ENCODE results near the gene TMEM151B. TPM values are rescaled to one million over a fixed set of nuclear protein-coding genes. Genes with fewer than 3 reads are reported as not detected.
"Not testable (repeated sequence)": the region's sequence is repeated elsewhere in the genome, so short reads cannot be mapped to it uniquely, and the experiment has no call there.

TMEM151B gene
- total RNA-seq, 1 experiment from 2014 or later: 0.37 TPM

GRCh38 chr6:44304282-44305199 is 34.3 kb downstream of the TMEM151B start:
- peak; percentile 57 for DNase-seq (ENCODE audit: low spot score)

DNA sequence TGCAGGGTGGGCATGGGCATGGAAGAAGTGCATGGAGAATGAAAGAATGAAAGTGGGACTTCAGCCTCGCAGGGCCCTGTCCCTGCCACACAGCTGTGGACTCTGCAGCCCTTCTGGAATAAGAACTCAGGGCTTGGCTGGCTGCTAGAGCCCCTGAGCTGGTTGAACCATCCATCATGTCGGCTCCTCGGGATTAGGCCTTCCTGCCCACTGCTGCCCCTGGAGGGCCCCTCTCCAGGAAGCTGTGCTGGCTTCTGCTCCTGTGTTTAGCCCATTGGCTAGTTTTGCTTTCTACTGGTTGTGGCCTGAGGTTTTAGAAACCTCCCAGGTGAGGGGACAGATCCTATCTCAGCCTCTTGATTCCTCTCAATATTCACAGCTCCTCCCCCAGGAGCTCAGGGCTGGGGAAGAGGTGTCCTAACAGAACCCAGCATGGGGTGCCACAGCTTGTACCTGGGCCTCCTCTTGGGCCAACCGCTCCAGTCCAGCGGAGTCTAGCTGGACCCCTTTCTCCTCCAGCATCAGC is 35.0 kb downstream of the TMEM151B start:
- DNase-seq (ENCODE audit: low spot score): no peak

GRCh38 chr6:44306710-44307109 is 36.5 kb downstream of the TMEM151B start:
- no peak for DNase-seq (ENCODE audit: low spot score)

DNA sequence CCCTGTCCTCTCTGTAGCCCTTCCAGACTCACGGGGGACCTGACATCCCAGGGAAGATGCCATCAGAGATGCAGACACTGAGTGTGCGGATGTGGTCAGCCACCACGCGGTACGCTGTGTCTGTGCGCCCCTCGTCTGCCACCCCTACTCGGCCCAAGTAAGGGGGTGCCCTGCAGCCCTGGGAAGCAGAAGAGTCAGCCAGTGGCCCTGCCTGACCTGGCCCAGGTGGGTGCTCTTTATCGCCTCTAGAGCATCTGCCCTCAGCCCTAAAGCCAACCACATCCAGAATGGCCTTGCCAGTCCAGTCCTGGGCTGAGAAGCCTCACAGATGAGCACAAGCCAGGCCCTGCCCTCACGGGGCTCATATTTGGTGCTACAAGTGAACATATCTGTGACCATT is 37.0 kb downstream of the TMEM151B start:
- no peak for DNase-seq (ENCODE audit: low spot score)

DNA sequence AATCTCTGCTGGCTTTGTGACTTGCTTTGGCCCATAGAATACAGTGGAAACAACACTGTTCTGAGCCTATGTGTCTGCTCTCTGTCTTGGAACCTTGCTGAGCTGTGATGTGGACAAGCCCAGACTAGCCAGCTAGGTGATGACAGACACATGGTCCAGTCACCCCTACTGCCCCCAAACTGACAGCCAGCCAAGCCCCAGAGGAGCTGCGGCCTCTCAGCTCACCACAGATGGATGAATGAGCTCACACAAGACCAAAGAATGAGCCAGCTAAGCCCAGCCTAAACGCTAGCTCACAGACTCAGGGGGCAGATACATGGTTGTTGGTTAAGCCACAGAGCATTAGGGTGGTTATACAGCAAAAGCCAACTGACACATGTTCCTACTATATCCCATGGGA is 38.8 kb downstream of the TMEM151B start:
- DNase-seq (ENCODE audit: low spot score): no peak

- no peak for DNase-seq (ENCODE audit: low spot score)
Measured at GRCh38 chr6:44309631-44310030, 39.4 kb downstream of the TMEM151B start.

DNA sequence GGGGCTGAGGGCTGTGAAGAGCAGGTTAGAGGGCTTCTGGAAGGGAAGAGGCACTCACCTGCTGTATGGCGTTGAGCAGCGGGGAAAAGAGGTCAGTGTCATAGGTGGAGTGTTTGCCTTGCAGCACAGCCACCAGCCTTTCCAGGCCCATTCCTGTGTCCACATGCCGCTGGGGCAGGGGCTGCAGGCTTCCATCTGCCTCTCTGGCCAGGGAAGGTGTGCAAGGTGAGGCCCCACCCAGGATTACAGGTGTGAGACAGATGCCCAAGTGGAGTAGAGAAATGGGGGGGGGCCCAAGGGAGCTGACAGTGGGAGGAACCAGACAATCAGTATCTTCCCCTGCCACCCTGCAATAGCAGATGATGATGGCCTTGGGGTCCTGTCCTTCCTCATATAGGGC is 40.0 kb downstream of the TMEM151B start:
- no peak for DNase-seq (ENCODE audit: low spot score)

DNA sequence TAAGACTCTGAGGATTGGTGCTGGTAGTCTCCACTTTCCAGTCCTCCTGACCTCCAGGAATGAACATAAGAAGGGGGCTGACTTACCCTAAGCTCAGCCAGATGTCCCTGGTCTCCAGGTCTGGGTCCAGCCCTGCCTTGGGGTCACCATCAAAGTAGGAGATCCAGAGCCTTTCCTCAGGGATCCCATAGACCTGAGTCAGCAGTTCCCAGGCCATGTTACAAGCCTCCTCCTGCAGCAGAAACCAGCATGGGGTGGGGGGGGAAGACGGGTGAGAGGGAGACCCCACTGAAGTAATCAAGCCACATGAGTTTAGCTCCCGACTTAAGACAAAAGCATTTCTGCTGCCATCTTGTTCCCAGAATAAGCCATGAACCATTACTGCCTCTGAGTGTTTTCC is 41.1 kb downstream of the TMEM151B start:
- DNase-seq (ENCODE audit: low spot score): no peak

DNA sequence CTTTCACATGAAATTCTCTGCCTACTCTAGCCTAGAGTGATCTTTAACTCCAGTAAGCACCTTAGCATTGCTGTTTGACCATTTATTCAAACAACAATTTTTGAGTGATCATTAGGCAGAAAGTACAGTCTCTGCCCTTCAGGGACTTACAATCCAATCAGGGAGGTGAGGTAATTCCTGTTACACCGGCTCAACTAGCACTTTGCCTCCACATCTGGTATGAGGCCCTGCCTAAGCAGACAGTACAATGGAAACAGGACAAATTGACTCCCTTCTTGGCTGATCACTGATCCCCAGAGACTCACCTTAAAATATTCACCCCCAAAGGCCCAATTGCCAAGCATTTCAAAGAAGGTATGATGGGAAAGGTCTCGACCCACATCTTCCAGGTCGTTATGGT is 41.5 kb downstream of the TMEM151B start:
- DNase-seq (ENCODE audit: low spot score): no peak

DNA sequence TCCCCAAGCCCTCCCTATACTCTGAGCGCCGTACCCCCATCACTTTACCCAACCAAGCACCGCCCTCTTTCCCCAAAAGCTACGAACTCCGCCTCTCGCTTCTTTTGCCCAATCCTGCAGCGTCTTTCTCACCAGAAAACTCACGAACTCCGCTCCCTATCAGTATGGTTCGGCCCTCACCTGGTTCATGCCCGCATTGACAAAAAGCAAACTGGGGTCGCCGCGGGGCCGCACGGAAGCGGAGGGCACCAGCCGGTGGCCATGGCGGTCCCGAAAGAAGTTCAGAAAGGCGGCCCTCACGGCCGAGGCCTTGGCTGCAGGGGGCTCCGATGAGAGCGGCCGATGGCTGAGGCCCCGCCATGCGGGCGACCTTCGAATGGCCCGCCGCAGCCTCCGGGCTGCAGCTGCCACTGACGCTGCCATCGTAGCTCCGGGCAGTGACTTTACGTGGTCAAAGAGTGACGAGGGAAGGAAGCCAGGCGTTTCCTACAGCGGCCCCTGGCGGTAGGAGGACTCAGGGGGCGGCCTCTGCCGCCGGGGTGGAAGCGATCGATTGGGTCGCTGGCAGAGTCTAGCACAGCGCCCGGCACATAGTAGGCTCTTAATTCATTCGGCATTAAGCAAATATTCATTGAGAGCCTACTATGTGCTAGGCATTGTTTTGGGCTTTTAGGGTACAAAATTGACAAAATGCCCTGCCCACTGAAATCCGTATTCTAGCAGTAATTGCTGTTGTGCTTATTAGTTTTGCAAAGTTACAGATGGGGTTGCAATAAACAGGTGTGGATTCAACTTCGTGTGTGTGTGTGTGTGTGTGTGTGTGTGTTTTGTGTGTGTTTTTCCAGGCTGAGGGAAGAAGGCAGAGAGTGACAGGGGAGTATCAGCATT is 42.9 kb downstream of the TMEM151B start, which contains the start of gene AARS2:
Gene AARS2 (minus strand): TSS at position 447 of the 888 bp plus-strand sequence. CDS start 24 bp downstream, at position 423.
- peak; percentile 85 for DNase-seq (ENCODE audit: low spot score)

DNA sequence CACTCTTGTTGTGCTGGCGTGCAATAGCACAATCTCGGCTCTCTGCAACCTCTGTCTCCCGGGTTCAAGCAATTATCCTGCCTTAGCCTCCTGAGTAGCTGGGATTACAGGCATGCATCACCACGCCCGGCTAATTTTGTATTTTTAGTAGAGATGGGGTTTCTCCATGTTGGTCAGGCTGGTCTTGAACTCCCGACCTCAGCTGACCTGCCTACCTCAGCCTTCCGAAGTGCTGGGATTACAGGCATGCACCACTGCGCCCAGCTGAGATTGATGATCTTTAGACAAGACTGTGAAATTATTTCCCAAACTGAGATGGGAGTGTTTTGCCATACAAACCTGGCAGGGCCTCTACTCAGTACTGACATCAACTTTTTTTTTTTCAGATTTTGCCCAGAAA is 44.4 kb downstream of the TMEM151B start:
- DNase-seq (ENCODE audit: low spot score): not testable (repeated sequence)

DNA sequence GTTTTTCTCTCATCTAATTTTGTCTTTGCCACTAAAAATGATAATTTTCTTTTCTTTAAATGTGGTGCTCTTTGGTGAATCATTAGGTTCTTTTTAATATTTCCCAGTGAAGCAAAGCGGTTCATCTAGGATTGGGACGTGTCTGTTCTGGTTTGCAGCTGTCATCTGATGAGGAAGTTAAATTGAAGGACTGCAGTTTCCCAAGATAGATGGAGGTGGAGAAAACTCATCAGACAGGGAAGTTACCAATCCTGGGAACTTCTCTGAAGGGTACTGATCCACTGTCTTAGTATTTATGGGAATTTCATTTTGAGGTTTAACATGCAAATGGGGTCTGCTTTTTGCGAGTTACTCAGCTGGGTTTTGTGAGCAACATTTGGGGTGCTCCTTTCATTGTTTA is 45.3 kb downstream of the TMEM151B start:
- DNase-seq (ENCODE audit: low spot score): no peak

GRCh38 chr6:44315951-44316350 is 45.7 kb downstream of the TMEM151B start:
- DNase-seq (ENCODE audit: low spot score): no peak

DNA sequence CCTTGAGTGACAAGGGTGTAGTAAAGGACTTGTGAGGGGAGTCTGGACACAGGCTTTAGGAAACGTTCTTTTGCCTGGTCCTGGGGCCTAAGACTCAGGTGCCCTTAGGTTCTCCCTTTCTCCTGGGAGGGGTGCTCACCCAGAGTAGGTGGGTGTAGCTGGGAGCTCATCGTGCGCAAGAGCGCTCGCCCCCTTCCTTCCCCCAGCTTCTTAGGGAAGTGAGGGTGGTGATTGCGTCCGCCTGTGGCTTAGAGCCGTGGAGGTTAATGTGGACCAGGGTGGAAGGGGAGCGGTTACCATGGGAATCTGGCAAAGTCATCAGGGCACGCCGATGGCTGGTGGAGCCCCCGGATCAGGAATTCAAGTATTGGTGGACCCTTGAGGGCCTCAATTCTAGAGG is 46.2 kb downstream of the TMEM151B start:
- DNase-seq (ENCODE audit: low spot score): no peak

DNA sequence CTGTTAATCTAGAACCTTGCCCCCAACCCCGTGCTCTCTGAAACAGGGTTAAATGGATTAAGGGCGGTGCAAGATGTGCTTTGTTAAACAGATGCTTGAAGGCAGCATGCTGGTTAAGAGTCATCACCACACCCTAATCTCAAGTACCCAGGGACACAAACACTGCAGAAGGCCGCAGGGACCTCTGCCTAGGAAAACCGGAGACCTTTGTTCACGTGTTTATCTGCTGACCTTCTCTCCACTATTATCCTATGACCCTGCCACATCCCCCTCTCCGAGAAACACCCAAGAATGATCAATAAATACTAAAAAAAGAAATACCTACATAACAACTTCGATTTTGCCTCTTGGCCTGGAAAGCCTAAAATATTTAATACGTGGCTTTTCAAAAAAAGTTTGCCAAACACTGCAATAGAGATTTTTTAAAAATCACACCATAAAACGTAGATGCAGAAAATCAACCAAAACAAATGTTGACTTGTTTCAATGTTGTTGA is 46.9 kb downstream of the TMEM151B start:
- not testable (repeated sequence) for DNase-seq (ENCODE audit: low spot score)

GRCh38 chr6:44321210-44321609 is 51.0 kb downstream of the TMEM151B start:
- DNase-seq (ENCODE audit: low spot score): no peak

- DNase-seq (ENCODE audit: low spot score): no peak
Measured at GRCh38 chr6:44327096-44327495, 56.8 kb downstream of the TMEM151B start.

DNA sequence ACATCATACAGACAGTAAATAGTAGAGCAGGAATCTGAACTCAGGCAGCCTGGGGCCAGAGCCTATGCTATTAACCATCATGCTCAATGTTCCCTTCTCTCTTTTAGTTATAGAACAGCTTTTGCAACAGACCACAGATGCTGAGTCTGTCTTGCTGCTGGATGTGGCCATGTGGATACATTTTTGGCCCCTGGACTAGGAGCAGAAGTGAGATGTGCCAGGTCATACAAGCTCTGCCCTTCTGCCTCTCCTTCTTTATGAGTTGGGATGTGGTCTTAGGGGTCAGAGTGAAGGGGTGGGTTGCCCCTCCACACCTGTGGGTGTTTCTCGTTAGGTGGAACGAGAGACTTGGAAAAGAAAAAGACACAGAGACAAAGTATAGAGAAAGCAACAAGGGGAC is 57.5 kb downstream of the TMEM151B start:
- no peak for DNase-seq (ENCODE audit: low spot score)

DNA sequence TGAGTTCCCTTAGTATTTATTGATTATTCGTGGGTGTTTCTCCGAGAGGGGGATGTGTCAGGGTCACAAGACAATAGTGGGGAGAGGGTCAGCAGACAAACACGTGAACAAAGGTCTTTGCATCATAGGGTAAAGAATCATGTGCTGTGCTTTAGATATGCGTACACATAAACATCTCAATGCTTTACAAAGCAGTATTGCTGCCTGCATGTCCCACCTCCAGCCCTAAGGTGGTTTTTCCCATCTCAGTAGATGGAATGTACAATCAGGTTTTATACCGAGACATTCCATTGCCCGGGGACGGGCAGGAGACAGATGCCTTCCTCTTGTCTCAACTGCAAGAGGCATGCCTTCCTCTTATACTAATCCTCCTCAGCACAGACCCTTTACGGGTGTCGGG is 58.0 kb downstream of the TMEM151B start:
- DNase-seq (ENCODE audit: low spot score): not testable (repeated sequence)

- no peak for DNase-seq (ENCODE audit: low spot score)
Measured at GRCh38 chr6:44329858-44330257, 59.6 kb downstream of the TMEM151B start.

DNA sequence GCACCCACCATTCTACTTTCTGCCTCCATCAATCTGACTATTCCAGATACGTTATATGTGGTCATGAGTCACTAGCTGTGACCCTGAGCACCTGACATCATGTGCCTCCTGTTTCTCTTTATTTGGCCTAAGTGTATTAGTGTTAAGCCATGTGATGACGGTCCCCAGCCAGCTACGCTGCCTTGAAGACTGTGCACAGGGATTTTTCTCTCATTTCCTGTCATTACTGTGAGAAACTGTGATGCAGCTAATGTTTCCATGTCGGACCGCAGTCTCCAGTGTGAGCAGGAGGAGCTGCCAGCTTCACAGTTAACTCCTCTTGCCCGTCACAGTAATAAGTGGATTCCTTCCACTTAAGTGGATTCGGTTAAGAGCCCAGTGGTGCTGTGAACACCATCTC is 62.3 kb downstream of the TMEM151B start:
- peak; percentile 58 for DNase-seq (ENCODE audit: low spot score)

DNA sequence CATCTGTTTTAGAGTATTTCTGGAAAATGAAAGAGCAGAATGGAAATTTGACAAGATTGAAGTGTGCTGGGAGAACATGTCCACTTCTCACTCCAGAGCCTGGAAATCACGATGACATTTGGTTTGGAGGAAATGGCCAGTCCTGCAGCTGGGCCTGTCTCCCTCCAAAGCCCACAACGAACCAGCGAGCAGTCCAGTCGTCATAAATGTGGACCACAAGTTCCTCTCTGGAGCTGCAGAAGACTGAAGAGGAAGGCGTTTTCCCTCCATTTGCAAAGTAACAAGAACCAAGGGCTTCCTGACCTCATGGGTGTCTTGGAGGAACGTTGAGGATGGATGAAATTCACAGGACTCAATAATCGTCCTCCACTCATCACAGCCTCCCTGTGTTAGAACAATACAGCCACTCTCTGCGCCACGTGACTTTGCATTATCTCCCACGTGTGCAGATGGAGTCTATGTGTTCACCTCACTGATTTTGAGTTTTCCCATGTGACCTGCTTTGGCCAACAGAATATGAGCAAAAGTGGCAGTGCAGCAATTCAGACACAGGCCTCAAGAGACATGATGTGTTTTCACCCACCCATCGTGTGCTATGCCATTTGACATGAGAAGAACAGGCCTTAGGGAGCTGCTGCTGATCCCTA is 63.1 kb downstream of the TMEM151B start:
- DNase-seq (ENCODE audit: low spot score): no peak
